Epithelial cell of prostate (primary cell): ENCODE results near the gene KCNQ1.

Experiments
- DNase-seq: peaks from one replicate; pipeline ENCODE4 v3.0.0-alpha.2; 2011; ENCODE audit warnings: low read depth, low spot score
- H3K27ac ChIP-seq: fragments of 450-650 bp; 2 replicates; pipeline ENCODE4 v1.5.1; 2017; ENCODE audit warnings: mild to moderate bottlenecking

The KCNQ1 gene

DNA sequence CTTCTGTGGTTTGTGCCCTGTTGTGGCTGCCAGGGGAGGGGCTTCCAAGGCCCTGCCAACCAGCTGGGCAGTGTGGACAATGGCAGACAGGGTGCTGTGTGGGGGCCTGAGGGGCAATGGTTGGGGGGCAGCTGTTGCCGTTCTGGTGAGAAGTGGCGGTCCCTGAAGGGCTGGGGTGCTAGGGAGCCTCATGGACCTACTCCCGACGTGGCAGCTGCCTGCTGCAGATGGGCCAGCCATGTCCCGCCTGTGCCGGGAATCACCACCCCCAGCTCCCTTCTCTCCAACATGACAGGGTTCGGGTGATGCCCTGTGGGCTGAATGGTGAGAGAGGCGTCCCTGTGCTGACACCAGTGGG is 74.2 kb downstream of the KCNQ1 start:
- no peak for DNase-seq
- H3K27ac ChIP-seq: no peak overlapping the region

DNA sequence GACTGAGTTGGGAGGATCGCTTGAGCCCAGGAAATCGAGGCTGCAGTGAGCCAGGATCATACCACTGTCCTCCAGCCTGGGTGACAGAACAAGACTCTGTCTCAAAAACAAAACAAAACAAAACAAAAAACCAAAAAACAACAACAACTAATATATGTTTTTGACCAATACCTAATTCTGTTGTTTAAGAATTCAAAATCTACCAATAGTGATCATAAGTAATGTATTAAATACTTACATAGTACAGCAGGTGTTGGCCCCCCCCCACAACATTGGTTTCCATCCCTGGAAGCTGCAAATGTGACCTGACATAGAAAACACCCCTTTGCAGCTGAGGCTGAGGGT is 74.7 kb downstream of the KCNQ1 start:
- no peak overlapping the region for H3K27ac ChIP-seq
- DNase-seq: no peak

DNA sequence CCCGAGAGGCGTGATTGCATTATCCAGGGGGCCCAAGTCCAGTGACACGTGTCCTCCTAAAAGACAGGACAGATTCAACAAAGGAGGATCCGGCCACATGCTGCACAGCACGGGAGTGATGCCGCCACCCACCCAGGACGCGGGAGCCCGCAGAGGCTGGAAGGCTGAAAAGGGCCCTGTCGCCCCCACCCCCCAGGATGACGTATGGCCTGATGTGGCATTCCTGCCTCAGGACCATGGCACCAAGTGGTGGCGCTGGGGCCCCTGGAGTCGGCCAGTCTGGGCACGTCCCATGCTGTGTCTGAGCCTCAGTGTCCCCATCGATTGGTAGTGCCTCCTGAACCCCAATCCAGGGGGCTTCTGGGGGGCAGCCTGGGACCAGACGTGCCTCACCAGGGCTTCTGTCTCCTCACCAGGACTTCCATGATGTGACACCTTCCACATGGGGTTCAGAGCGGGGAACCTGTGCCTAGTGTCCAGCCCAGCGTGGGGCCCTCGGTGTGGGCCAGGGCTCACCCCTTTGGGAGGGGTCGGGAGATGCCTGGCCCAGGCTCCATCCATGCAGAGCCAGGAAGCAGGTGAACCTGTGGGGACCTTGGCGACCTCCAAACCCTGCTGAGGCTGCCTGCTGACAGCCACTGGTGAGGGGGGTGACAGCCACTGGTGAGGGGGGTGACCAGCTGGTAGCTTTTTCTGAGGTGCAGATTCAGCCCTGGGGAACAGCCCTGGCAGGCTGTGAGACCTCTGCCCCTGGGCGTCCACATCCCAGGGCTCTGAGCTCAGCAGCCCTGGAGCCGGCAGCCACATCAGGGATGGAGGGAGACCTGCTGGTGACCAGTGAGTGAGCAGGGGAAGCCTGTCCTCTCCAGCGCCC is 75.3 kb downstream of the KCNQ1 start:
- no peak for DNase-seq
- no peak overlapping the region for H3K27ac ChIP-seq

DNA sequence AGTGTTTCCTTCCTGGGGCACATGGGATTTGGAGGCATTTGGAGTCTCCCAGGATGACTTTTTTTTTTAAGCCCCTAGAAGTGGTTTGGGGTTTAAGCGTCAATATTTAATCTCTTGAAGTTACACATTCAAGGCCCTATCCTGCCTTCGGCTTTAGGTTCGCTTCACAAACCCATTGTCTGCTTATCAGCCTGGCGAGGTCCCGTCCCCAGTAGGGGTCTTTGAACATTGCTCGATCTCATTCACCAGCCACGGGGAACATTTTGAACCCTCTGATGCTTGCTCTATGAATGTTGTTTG is 75.9 kb downstream of the KCNQ1 start:
- DNase-seq: no peak
- H3K27ac ChIP-seq: no peak overlapping the region

DNA sequence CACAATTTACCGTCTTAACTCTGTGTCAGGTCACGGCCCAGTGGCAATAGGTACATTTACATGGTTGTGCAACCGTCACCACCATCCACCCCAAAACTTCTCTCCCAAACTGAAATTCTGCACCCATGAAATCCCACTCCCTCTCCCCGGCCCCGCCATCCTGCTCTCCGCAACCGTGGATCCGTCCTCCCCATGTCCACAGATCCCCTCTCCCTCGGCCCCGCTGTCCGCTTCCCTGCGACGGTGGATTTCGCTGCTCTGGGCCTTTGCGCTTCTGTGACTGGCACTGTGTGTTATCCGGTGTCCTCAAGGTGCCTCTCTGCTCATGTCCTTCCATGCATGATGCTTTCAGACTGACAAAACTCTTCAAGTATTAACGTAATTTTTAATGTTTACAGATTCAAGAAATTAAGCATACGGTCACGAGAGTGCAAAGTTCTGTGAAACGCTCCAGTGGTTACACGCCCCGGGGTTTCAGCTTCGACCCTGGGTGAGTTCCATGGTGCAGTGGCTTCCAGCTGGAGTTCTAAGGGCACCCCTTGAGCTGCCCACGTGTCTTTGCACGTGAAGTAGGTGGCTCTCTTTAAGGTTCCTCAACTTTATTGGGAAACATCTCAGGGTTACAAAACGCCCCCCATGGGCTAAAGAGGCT is 76.4 kb downstream of the KCNQ1 start:
- no peak overlapping the region for H3K27ac ChIP-seq
- DNase-seq: no peak

DNA sequence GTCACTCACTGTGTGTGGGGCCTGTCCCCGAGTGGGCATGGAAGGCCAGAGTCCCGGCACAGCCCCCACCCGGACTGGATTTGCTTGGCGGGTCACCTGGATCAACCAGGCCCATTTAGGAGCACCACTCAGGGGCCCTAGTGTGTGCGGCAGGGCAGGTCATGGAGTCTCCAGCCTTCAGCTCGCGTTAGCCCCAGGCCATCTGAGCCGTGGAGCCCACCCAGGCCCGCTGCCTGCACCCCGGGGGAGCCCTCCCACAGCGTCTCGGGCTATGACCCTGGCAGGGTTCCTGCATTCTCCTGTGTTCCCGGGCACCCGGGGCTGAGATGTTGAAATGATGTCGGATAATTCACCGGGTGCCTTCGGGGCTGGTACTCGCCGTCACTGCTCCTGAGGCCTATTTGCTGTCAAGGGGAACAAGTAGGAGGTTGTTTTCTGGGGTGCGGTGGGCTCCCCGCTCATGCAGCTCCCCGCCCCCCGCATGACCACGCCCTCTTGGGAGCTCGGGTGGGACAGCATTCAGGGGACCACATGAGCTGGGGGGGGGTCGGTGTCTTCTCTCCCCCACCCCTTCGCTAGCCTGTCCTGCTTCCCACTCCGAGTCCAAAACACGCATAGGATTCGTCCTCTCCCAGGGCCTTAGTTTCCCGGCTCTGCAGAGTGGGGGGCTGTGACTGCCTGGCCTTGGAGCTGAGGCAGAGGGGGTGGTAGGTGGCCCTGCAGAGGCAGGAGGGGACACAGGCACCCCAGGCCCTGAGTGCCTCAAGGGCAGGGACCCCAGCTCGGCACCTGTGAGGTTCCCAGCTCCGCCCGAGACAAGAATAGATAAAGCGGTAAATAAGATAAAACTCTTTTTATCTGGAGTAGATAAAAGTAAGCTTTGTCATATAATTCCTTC is 77.2 kb downstream of the KCNQ1 start:
- no peak for DNase-seq
- H3K27ac ChIP-seq: no peak overlapping the region

DNA sequence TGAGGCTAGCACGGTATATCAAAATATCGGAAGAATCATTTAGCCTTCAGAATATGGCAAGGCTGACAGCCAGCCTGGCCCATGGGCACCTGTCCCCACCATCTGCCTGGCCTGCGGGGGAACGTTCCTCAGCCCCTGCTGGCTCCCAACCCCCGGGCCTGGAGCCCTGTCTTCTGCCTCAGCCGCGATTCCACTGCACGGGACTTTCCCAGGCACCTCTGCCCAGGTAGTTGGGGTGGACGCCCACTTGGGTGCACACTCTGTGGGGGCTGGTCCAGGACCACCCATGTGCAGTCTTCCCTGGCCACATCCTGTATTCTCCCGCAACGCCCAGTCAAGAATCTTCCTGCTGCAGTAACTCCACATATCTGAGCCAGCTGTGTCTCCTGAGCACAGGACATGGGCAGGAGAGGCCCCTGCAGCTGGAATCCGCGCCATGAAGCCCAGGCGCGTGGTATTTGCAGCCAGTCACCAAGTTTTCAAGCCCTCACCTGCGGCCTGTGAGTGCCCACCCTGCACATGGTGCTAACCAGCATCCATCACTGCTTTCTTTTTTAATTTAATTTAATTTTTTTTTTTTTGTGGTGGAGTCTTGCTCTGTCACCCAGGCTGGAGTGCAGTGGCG is 77.9 kb downstream of the KCNQ1 start:
- H3K27ac ChIP-seq: no peak overlapping the region
- DNase-seq: no peak

DNA sequence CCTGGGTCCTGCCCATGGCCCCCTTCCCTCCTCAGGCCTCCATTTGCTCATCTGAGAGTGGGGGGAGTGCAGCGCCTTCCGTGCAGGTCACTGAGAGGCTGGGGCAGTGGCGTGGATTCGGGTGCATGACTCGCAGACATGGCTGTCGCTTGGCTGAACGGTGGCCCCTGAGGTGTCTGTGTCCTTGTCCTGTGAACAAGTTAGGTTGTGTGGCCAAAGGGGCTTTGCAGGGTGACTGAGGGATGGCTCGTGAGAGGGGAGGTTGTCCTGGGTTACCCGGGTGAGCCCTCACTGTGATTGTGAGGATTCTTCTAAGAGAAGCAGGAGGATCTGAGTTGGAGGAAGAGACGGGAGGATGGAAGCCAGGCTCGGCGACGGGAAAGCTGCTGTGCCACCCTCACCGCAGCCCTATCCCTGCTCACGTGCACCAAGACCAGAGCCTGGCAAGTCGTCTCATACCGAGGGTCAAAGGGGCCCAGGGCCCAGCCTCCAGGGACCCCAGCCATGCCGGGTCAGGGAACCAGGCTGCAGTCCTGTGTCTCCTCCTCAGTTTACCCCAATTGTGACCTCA is 79.1 kb downstream of the KCNQ1 start:
- H3K27ac ChIP-seq: no peak overlapping the region
- DNase-seq: no peak

DNA sequence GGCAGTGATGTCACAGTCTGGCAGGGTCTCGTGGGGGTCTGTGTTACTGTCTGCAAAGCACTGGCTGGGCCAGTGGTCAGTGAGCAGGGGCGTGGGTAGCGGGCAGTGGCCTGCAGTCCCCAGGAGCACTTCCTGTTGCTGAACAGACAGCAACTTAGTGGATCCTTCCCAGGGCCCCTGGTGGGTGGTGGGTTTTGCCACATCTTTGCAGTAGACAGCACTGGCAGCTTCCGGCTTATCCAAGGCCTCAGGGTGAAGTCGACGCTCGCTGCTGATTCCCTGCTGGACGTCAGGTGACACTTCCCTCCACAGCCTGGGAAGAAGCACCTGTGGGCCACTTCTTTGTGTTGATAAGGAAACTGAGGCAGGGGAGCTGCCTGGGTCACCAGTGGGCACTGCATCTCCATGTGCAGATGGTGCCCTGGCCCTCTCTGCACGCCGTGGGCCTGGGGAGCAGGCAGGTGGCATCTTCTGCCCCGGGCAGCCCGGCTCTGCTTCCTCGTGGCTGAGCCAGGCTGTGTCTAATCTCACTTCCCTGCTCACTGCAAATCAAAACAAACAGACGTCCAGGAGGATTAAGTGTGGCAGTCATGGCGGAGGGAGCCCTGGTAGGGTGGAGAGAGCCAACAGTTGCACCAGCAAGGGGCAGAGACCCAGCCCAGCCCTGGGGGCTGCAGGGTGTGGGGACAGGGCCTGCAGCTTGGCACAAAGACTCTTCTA is 79.8 kb downstream of the KCNQ1 start:
- DNase-seq: no peak
- no peak overlapping the region for H3K27ac ChIP-seq

DNA sequence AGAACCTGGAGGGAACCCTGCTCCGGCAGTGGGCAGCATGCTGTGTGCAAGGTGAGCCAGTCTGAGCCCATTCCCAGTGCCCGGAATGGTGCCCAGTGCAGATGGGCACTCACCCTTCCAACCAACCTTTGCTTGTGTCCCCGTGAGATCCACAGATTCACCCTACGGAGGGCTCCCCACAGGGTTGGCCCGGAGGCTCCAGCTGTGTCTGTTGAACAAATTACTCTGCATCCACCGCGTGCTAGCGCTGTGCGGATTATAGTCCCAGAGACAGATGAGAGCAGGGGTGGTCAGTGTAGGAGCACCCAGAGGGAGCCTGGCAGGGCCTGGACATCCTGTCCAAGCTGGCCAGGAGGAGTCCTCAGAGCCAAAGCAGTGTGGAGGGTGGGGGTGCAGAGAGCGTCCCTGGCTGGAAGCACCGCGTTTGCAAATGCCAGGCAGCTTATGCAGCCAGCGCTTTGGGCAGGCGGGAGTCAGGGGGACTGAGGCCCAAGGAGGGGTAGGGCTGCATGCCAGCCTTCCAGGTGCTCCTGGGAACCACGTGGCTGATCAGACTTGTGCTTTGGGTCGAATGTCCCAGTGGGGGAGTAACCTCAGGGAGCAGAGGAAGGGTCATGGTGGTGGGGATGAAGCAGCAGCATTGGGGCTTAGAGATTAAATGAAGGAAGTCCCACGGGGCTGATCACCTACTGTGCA is 80.5 kb downstream of the KCNQ1 start:
- DNase-seq: no peak
- H3K27ac ChIP-seq: no peak overlapping the region

DNA sequence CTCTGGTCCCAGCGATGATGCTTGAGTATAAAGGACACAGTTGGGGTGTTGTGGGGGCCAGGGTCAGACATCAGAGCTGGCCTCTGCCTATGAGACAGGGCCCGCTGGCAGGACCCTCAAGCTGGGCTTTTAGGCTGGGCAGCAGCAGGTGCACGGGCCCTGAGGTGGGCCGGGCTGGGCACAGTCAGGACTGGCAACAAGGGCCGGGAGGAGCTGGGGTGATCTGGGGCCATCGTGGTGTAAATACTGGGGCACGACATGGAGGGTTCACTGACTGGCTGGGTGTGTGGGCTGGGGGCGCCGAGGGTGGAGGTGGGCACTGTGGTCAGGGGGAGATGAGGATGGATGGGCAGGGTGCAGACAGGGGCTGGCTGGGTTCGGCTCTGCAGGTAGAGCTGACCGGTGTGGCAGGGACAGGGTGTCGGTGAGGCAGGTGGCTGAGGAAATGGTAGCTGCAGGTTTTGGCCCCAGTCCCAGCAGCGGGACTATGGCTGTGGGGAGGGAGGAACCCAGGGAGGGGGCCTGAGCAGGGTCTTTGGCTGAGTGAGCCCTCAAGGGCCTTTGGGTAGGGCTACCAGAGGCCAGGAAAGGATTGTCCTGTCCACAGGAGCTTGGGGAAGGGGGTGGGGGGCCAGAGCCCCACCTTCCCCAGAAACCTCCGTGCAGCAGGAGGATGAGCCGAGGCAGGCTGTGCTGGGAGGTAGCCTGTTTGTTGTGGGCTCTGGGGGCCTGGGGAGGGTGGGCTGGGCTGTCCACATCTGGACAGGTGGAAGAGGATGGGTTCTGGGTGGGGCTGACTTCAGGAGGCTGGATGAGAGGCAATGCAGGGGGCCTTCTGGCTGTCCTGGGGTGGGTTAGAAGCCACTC is 81.4 kb downstream of the KCNQ1 start:
- DNase-seq: no peak
- no peak overlapping the region for H3K27ac ChIP-seq

DNA sequence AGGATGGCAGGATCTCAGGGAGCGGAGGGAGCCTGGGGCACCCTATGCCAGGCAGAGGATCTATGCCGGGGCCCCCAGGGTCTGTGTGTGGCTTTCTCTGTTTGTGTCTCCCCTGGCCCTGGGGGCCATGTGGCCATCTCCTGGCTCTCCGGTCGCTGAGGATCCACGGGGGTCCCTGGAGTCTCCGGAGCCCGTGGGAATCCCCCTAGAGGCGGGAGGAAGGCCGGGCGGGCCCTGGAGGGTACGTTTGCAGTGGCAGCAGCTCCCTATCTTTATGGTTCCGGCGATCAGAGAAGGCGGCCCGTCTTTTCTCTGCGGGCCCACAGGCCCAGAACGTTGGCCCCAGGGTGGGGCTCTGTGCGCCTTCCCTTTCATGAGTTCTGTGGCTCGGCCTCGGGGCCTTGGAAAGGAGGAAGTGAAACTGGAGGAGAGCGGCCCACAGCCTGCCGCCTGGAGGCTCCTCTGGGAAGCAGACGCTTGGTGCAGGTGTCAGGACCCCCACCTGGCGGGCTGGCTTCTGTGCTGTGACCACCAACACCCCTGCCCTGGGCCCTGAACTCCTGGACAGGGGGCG is 82.1 kb downstream of the KCNQ1 start:
- H3K27ac ChIP-seq: no peak overlapping the region
- no peak for DNase-seq

DNA sequence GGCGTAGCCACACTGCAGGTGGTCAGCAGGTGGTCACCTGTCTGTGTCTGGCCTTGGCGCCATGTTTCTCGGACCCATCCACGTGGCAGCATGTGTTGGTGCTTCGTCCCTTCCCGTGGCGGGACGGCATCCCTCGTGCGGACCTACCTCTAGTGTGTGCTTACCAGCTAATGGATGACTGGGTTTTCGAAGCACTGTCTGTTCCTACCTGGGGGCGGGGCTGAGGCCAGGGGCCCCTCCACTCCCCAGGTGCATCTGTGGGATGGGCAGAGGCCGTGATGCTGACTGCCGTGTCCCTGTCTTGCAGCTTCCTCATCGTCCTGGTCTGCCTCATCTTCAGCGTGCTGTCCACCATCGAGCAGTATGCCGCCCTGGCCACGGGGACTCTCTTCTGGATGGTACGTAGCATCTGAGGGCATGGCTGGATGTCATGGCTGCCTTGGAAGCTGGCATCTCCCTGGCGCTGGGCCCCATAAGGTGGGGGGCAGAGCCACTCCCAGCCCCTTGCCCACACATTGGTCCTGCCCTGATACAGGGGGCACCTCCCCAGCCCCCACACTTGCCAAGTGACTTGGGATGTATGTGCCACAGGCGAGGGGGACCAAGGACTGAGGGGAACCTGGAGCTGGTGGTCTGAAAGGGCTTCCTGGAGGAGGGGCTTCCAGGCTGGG is 82.9 kb downstream of the KCNQ1 start:
- DNase-seq: no peak
- H3K27ac ChIP-seq: no peak overlapping the region

DNA sequence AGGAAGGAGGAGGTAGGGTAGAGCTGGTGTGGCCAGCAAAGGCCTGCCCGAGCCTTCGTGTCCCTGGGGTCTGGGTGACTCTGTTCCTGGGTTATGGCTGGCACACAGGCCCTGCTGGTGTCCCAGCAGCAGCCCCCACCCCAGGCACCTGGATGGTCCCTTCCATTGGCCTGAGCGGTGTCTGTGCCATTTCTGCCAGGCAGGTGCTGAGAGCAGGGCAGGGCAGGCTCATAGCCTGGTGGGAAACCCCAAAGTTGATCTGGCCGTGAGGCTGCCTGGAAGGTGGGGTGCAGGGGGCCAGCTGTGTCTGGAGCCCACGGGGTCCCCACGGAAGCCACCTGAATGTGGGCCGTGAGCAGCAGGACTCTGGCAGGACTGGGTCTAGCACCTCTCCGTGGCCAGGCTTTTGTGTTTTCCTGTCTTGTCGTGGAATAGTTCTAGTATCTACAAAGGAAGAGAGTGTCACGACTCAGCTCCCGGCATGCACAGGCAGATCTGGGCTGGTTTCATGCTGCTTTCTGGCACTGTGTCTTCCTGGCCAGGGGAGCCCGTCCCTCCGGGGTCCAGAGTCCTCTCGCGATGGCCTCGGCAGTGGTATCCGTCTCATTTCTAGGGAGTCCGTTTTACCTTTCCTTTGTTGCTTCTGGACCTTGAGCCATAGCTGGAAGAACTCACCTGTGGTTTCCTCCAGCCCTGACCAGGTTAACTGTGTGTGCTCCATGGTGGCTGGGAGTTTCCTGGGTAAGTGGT is 83.7 kb downstream of the KCNQ1 start:
- DNase-seq: no peak
- H3K27ac ChIP-seq: no peak overlapping the region

DNA sequence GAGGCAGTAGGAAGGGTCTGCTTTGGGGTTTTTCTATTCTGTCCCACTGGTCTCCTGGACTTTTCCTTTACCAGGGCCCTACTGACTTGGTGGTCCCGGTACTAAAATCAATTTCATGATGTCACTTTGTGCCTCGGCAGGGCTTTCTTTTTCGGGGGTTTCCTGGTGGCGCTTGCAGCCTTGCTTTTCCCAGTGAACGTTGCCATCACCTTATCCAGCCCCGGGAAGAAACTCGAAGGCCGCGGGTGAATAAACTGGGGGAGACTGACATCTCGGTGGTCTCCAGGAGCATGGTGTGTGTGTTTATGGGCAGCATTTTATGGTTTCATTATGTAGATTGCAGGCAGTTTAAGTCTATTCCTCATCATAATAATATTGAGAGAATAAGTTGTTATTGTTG is 84.4 kb downstream of the KCNQ1 start:
- DNase-seq: no peak
- H3K27ac ChIP-seq: no peak overlapping the region

DNA sequence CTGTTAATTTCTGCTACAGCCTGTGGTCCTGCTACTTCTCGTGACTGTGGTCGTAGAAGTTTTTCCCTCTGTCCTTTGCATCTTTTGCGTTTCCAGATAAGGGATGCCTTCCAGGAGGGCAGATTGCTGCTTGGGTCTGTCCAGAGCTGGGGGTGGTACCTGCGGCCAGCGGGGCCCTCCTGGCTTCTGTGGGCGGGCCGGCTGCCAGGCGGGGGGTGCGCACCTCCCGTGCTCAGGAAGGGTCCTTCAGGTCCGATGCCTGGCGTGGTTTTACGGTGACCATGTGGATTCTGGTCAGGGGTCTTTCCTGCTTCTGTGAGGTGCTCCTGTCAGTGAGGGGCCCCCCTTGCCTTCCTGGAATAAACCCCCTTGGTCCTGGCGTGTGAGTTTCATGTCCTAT is 84.8 kb downstream of the KCNQ1 start:
- DNase-seq: no peak
- H3K27ac ChIP-seq: no peak overlapping the region
